ES-I3 (cell line): ENCODE data around the gene CDCA3.

Experiments
- H3K36me3 ChIP-seq: 2 replicates; pipeline ENCODE4 v1.6.1; 2013; ENCODE audit warnings: mild to moderate bottlenecking, low read length, control low read depth, moderate library complexity; ENCODE audit not compliant: insufficient read depth
- H3K4me1 ChIP-seq: 2 replicates; pipeline ENCODE4 v1.6.1; 2013; ENCODE audit warnings: mild to moderate bottlenecking, control low read depth, low read length; ENCODE audit not compliant: insufficient read depth
- H3K9ac ChIP-seq: 2 replicates; pipeline ENCODE4 v1.6.1; 2013; ENCODE audit warnings: low read depth, mild to moderate bottlenecking, low read length, moderate library complexity
- H3K9me3 ChIP-seq: 2 replicates; pipeline ENCODE4 v1.6.1; 2013; ENCODE audit warnings: mild to moderate bottlenecking, low read length, moderate library complexity; ENCODE audit not compliant: control insufficient read depth, insufficient read depth

The CDCA3 gene

GRCh38 chr12:6818645-6819044 is 32.4 kb downstream of the CDCA3 start:
- H3K36me3 ChIP-seq = no peaks in the 10 kb centered on the region
- H3K9me3 ChIP-seq = no peaks in the 10 kb centered on the region
- H3K4me1 ChIP-seq = peaks cover 25% of the 10 kb centered on the region
- 0 out of 2 replicates have a peak overlapping the region, but pooled peaks have one; percentile 3 for H3K9ac ChIP-seq

GRCh38 chr12:6818222-6818621 is 32.9 kb downstream of the CDCA3 start:
- Histone ChIP-seq H3K9ac (0 out of 2 replicates have a peak overlapping the region, but pooled peaks have one; percentile 3), H3K9me3 (no peaks in the 10 kb centered on the region), H3K4me1 (peaks cover 25% of the 10 kb centered on the region), H3K36me3 (no peaks in the 10 kb centered on the region)

GRCh38 chr12:6817662-6818157 is 33.4 kb downstream of the CDCA3 start:
- Histone ChIP-seq H3K9me3 (no peaks in the 10 kb centered on the region), H3K4me1 (peaks cover 25% of the 10 kb centered on the region), H3K36me3 (no peaks in the 10 kb centered on the region), H3K9ac (no peak overlapping the region)

- no peaks in the 10 kb centered on the region for H3K36me3 ChIP-seq
- H3K4me1 ChIP-seq = peaks cover 25% of the 10 kb centered on the region
- no peaks in the 10 kb centered on the region for H3K9me3 ChIP-seq
- H3K9ac ChIP-seq = no peak overlapping the region
Observed at GRCh38 chr12:6817098-6817497, 34.0 kb downstream of the CDCA3 start.

GRCh38 chr12:6816598-6816997 is 34.5 kb downstream of the CDCA3 start:
- no peak overlapping the region for H3K9ac ChIP-seq
- H3K4me1 ChIP-seq = peaks cover 25% of the 10 kb centered on the region
- no peaks in the 10 kb centered on the region for H3K36me3 ChIP-seq
- no peaks in the 10 kb centered on the region for H3K9me3 ChIP-seq

GRCh38 chr12:6813363-6813762 is 37.7 kb downstream of the CDCA3 start:
- Histone ChIP-seq H3K4me1 (peaks cover 13% of the 10 kb centered on the region; the same call in 1 of the 2 replicates), H3K36me3 (no peaks in the 10 kb centered on the region), H3K9me3 (no peaks in the 10 kb centered on the region), H3K9ac (no peak overlapping the region)

GRCh38 chr12:6810758-6811157 is 40.3 kb downstream of the CDCA3 start:
- no peak overlapping the region for H3K9ac ChIP-seq
- H3K4me1 ChIP-seq = peaks cover 6% of the 10 kb centered on the region; the same call in 1 of the 2 replicates
- H3K9me3 ChIP-seq = no peaks in the 10 kb centered on the region
- H3K36me3 ChIP-seq = no peaks in the 10 kb centered on the region

- no peak overlapping the region for H3K9ac ChIP-seq
- no peaks in the 10 kb centered on the region for H3K36me3 ChIP-seq
- peaks cover 6% of the 10 kb centered on the region; the same call in 1 of the 2 replicates for H3K4me1 ChIP-seq
- H3K9me3 ChIP-seq = no peaks in the 10 kb centered on the region
Observed at GRCh38 chr12:6809056-6809455, 42.0 kb downstream of the CDCA3 start.

GRCh38 chr12:6807170-6807569 is 43.9 kb downstream of the CDCA3 start:
- Histone ChIP-seq H3K9ac (no peak overlapping the region), H3K4me1 (peaks cover 6% of the 10 kb centered on the region; the same call in 1 of the 2 replicates), H3K36me3 (no peaks in the 10 kb centered on the region), H3K9me3 (no peaks in the 10 kb centered on the region)

GRCh38 chr12:6799147-6799546 is 51.9 kb downstream of the CDCA3 start:
- Histone ChIP-seq H3K36me3 (no peaks in the 10 kb centered on the region), H3K9me3 (no peaks in the 10 kb centered on the region), H3K9ac (no peak overlapping the region), H3K4me1 (no peaks in the 10 kb centered on the region)
